Measurements from ENCODE around the gene SAP30.

Gene SAP30

GRCh38 chr4:173346074-173346473 lies 24.7 kb upstream of the SAP30 start:
- TF ChIP-seq CTCF (IDR thresholded peaks at IDR 0.05; ENCODE audit: control insufficient read depth, insufficient read depth, low read depth, low read length, missing control alignments), result no peak
- no peak overlapping the region for H3K4me3 ChIP-seq (ENCODE audit: control insufficient read depth, low read depth, low read length)
- peak; percentile 57 for DNase-seq (ENCODE audit: low read depth)

DNA sequence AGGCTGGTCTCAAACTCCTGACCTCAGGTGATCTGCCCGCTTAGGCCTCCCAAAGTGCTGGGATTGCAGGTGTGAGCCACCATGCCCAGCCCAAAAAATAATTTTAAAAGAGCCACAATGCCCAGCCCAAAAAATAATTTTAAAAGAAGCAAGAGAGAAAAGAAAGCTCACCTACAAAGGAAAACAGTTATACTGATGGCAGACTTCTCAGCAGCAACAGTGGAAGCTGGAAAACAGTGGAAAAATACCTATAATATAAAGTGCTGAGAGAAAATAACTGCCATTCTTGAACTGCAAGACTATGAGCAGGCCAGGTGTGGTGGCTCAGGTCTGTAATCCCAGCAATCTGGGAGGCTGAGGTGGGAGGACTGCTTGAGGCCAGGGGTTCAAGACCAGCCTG lies 23.3 kb upstream of the SAP30 start:
- H3K4me3 ChIP-seq (ENCODE audit: control insufficient read depth, low read depth, low read length), result no peak overlapping the region
- TF ChIP-seq CTCF (IDR thresholded peaks at IDR 0.05; ENCODE audit: control insufficient read depth, insufficient read depth, low read depth, low read length, missing control alignments), result no peak
- no peak for DNase-seq (ENCODE audit: low read depth)

GRCh38 chr4:173357939-173358338 lies 12.8 kb upstream of the SAP30 start:
- no peak overlapping the region for H3K4me3 ChIP-seq (ENCODE audit: control insufficient read depth, low read depth, low read length)
- no peak for TF ChIP-seq CTCF (IDR thresholded peaks at IDR 0.05; ENCODE audit: control insufficient read depth, insufficient read depth, low read depth, low read length, missing control alignments)

DNA sequence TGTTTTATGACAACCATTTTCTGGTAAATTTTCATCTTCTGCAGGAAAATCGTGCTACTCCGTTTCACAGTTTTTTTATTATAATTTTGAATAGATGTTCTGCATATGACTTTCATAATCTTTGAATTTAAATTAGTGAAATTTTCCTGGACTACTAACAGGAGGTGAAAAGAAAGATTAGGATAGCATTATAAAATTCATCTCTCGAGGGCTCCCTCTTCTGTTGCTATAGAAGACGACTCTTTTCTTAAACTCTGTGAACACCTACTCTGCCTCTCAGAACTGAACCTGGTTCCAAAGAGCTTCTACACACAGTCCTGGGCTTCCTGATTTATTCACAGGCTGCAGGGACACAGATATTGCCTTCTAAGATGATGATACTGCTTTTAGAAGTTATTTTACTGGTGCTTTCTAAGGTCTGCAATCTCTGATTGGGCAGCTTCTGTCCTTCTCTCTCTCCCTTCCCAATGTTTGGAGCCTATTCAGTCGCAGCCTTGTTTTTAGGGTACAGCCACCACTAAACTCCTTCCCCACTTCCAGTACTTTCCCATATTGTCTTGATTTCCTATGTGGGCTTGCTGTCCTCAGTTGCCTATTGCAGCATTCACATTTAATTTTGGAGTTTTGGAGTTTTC lies 10.1 kb upstream of the SAP30 start:
- peak; percentile 41 for TF ChIP-seq CTCF (IDR thresholded peaks at IDR 0.05; ENCODE audit: control insufficient read depth, insufficient read depth, low read depth, low read length, missing control alignments)
- no peak for DNase-seq (ENCODE audit: low read depth)
- no peak overlapping the region for H3K4me3 ChIP-seq (ENCODE audit: control insufficient read depth, low read depth, low read length)

More at GRCh38 chr4:173357939-173358338, 12.8 kb upstream of the SAP30 start:
- no peak for DNase-seq (ENCODE audit: low read depth)

GRCh38 chr4:173362666-173363065 lies 8.1 kb upstream of the SAP30 start:
- H3K4me3 ChIP-seq (ENCODE audit: control insufficient read depth, low read depth, low read length), result no peak overlapping the region
- TF ChIP-seq CTCF (IDR thresholded peaks at IDR 0.05; ENCODE audit: control insufficient read depth, insufficient read depth, low read depth, low read length, missing control alignments), result no peak
- DNase-seq (ENCODE audit: low read depth), result no peak

GRCh38 chr4:173365359-173365996 lies 5.3 kb upstream of the SAP30 start:
- H3K4me3 ChIP-seq (ENCODE audit: control insufficient read depth, low read depth, low read length), result no peak overlapping the region
- no peak for DNase-seq (ENCODE audit: low read depth)
- no peak for TF ChIP-seq CTCF (IDR thresholded peaks at IDR 0.05; ENCODE audit: control insufficient read depth, insufficient read depth, low read depth, low read length, missing control alignments)

Measured in AG09309 (cell line).